GM08714 (cell line): ENCODE measurements around the gene SALL3.
"Not testable (repeated sequence)": the region's sequence is repeated elsewhere in the genome, so short reads cannot be mapped to it uniquely, and the experiment has no call there.

ENCODE experiments used
- H3K4me3 ChIP-seq: fragments of 200-500 bp; sonication (Bioruptor generic); 2 replicates; pipeline ENCODE4 v1.5.1; 2014; ENCODE audit warnings: mild to moderate bottlenecking, low read length, inconsistent platforms
- ZNF274 ChIP-seq: IDR thresholded peaks from 2 replicates; pipeline ENCODE4 v1.6.1; 2012; ENCODE audit warnings: mild to moderate bottlenecking, low read depth, low read length

SALL3 gene

DNA sequence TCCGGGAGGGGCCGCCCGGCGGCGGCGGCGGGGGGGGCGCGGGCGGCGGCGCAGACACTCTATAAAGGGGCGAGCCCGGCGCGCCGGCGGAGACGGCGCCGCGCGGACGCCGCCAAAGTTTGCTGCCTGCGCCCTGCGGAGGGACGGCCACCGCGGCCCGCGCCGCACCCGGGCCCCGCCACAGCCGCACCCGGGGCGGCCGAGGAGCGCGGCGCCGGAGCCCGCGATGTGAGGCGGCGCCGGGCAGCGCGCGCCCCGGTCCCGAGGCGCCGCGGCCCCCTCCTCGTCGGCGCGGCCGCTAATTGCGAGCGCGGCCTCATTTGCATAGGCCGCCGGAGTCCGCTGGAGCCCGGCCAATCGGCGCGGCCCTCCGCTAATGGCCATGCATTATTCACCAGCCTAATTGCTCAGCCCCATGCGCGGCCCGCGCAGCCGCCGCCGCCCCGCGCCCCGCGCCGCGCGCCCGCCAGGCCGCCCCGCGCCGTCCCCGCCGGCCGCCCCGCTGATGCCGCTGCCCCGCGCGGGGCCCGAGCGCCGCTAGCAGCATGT, at the start of gene SALL3:
Gene SALL3, plus strand, starts transcription at position 89 of the 549 bp plus-strand sequence. Its CDS starts 457 bp downstream, at position 546.
- no peak for TF ChIP-seq ZNF274
- H3K4me3 ChIP-seq = no peak within 1 kb of the TSS

DNA sequence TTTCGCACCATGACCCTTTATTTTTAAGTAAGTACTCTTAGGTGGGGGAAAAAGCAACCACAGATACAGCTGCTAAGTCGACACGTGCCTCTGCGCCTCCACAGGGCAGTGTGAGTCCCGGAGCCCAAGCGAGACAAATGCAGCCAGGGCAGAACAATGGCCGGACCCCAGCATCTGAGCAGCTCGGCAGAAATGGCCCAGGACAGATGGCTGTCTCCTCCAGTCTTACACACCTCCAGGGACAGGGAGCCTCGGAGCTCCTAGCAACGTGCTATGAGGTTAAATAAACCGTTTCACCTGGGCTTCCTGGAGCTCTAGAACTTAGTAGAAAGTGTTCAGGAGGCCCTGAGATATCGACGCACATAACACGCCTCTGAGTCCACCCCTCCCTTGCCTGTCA, 47.3 kb upstream of the SALL3 start:
- no peak for TF ChIP-seq ZNF274
- H3K4me3 ChIP-seq = no peak overlapping the region

DNA sequence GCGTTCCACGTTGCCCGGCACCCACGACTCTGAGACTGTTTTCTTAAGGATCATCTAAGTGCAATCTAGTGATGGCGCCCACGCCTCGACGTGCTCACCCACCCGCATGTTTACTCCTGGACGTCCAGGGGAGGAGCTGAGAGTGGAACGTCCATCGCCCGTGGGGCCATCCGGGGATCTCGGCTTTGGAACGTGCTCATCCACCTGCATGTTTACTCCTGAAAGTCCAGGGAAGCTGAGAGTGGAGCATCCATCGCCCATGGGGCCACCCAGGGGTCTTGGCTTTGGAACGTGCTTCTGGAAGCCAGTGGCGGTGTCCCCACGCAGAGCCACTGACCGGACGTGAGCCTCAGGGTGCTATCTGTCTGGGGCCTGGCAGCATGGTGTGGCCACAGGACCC, 45.6 kb upstream of the SALL3 start:
- no peak overlapping the region for H3K4me3 ChIP-seq
- TF ChIP-seq ZNF274 = no peak

DNA sequence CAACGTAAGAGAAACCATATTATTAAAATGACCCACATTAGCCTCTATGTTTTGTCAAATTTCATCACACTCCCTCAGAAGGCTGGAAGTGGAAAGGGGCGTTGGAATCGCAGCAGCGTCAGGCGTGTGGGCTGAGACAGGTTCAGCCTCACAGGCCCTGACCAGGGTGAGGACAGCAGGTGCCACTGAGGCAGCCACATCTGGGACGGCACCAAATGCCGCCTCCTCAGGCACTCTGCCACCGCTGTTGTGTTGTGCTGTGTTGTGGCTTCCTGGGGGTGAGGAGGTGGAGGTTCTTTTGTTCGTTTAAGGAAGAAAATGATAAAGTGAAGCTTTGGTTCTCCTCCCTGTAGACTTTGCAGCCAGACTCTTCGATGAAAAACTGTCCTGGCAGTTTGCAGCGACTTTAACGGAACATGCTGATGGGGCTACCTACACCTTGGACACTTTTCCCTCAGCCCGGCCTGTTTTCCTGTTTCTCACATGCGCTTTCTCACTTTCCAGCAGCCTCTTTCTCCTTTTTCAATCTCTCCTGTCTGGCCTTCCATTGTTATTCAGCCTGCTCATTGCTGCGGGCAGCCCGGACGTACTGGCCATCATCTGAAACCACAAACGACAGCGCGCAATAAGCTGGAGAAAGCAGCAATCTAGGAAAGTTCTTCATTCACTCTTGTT, 44.9 kb upstream of the SALL3 start:
- H3K4me3 ChIP-seq = no peak overlapping the region
- no peak for TF ChIP-seq ZNF274

DNA sequence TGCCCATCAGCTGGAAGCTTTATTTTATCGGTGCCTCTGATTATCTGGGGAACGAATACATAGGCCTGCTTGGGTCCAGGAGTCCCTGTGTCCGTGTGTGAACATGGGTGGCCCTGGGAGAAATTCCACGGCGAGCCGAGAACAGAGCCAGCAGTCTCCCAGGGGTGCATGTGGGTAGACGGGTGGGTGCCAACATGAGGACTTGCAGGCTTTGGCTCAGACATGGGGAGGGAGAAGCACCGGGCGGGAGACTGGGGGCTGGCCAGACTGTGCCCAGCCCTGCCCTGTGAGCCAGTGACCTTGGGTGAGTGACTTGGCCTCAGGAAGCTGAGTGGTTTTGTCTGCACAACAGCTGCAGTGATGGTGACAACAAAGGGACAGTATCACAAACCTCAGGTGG, 44.2 kb upstream of the SALL3 start:
- H3K4me3 ChIP-seq = no peak overlapping the region
- no peak for TF ChIP-seq ZNF274

DNA sequence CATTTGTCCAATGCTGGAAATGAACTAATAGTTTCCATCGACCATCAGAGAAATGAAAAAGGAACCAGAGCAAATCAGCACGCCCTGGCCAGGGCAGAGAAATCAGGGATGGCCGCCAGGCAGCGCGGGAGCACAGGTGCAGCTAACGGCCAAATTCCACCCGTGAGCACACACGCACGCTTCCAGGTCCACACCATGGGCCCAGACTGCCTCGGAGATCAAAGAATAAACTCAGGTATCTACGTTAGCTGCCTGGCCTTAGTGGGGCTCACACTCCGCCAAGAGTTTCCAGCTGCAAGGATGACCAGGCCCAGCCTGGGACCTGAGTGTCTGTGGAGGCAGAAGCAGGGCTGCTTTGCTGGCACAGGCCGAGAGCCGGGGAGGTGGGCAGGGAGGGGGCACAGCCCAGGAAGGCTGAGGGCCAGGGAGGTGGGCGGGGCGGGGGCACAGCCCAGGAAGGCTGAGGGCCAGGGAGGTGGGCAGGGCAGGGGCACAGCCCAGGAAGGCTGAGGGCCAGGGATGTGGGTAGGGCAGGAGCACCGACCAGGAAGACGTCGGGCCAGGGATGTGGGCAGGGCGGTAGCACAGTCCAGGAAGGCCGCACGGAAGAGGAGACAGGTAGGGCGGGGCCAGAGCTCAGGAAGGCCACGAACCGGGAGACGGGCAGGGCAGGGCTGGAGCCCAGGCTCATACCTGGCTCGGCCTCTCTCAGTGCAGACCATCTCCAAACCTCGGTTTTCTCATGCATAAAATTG, 43.2 kb upstream of the SALL3 start:
- H3K4me3 ChIP-seq = no peak overlapping the region
- no peak for TF ChIP-seq ZNF274

DNA sequence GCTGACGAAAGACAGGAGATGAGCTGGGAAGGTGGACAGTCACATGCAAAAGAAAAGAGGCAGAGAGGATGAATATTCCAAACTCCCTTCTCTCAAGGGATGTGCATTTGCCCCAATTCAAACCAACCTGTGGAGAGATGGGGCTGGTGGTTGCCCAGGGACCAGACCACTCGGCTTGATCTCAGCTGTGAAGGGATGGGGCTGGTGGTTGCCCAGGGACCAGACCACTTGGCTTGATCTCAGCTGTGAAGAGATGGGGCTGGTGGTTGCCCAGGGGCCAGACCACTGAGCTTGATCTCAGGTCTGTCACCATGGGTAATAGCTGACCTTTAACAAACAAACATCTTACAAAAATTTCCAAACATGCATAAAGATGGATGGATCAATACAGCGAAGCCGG, 42.5 kb upstream of the SALL3 start:
- no peak overlapping the region for H3K4me3 ChIP-seq
- TF ChIP-seq ZNF274 = no peak

DNA sequence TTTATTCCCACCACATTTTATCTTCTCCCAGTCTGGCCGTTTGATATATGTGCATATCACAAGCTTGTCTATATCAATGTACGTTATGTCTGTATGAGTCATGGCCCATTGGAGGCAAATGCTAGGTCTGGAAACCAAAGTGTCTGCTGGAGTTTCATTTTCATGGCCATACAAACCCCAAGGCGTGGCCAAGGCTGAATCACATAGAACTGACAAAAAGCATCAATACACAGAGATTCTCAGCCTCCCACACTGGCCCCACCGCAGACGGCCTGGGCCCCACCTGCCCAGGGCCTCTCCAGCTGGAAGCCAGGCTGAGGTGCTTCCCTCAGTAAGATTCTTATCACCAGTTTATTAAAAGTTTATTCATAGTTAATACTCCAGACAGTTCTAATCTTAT, 40.5 kb upstream of the SALL3 start:
- no peak overlapping the region for H3K4me3 ChIP-seq
- TF ChIP-seq ZNF274 = no peak

DNA sequence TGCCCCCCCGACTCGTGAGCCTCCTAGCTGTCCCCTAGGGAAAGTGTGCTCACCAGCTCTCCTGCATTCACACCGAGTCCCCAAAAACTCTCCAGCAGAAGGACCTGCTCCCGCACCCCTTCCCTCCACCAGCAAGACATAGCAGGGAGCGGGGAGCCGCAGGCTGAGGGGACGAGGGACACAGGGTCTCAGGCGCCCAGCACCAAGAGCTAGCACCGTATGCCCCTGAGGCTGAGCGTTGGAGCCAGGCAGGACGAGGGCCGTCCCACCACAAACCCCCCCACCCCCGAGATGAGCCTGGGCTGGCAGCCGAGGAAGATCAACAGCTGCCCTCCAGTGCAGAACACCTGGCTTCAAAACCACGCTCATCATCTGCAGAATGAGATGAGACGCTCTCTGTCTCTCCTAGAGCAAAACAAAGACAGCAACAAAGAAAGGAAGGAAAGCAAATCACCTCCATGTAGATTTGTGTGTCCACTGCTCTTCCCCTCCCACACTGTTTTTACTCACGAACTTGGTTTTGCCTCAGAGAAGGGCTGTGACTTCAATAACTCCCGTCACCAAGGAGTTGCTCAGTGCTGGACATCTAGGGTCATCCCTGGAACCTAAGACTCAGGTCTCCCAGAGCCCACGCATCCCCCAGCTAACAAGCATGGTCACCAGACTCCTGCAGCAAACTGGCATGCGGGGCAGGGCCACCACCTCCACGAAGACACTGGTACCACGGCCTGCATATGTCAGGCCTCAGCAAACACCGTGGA, 39.7 kb upstream of the SALL3 start:
- no peak for TF ChIP-seq ZNF274

DNA sequence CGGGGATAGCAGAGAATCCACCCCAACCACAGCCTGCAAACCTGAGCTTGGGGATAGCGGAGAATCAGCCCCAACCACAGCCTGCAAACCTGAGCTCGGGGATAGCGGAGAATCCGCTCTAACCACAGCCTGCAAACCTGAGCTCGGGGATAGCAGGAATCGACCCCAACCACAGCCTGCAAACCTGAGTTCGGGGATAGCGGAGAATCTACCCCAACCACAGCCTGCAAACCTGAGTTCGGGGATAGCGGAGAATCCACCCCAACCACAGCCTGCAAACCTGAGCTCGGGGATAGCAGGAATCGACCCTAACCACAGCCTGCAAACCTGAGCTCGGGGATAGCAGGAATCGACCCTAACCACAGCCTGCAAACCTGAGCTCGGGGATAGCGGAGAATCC, 37.4 kb upstream of the SALL3 start:
- not testable (repeated sequence) for H3K4me3 ChIP-seq

More for the DNA sequence above, 39.7 kb upstream of the SALL3 start:
- no peak overlapping the region for H3K4me3 ChIP-seq

DNA sequence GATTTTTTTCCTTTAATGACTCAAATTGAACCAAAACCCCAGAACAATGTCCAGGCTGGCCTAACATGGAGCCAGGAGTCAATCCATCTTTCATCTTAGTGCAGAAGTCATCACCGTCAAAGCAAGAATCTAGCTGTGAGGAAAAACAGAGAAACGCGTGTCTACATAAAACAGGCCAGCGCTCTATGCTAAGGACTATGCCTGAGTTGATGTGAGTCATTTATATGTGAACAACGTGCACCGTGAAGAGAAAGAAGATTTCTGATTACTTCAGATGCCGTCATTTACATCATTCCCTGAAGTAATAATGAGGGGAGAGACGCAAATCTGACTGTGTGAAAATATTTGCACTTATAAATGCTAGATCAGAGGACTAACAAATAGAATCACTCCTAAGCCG, 34.0 kb upstream of the SALL3 start:
- TF ChIP-seq ZNF274 = no peak

DNA sequence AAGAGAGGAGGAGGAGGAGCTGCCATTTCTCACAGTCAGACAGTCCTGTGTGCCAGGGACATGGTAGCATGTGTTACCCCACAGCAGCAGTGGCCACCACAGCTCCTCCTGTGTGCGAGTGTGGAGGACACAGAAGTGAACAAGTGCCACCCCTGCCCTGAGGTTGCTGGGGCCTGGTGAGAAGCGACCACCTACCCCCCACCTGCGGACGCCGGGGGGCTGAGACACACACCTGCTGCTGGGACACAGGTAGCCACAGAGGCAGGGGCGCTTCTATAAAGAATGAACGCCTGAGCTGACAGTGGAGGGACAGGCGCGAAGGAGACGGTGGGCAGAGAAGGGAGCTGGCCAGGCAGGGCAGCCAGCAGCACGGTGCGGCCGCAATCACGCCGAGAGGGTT, 32.3 kb upstream of the SALL3 start:
- H3K4me3 ChIP-seq = no peak overlapping the region
- TF ChIP-seq ZNF274 = no peak

More for the DNA sequence above, 34.0 kb upstream of the SALL3 start:
- H3K4me3 ChIP-seq = no peak overlapping the region

DNA sequence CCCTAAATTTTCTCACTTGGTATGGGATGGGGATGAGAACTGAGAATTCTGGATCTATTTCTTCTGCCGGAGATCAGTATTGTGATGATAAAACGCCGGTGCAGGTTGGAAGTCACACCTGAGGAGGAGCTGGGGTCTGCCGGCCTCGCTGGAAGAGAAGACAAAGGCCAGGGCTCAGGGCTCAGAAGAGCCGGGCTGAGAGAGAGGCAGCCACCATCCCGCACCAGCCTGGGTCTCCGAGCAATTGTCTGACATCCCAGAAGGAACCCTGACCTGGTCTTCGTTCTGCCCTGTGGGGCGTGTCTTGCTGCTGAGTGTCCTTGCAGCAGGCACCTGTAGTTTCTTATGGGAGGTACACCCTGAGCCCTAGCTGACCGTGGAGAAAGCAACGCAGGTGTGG, 31.4 kb upstream of the SALL3 start:
- TF ChIP-seq ZNF274 = no peak
- no peak overlapping the region for H3K4me3 ChIP-seq

DNA sequence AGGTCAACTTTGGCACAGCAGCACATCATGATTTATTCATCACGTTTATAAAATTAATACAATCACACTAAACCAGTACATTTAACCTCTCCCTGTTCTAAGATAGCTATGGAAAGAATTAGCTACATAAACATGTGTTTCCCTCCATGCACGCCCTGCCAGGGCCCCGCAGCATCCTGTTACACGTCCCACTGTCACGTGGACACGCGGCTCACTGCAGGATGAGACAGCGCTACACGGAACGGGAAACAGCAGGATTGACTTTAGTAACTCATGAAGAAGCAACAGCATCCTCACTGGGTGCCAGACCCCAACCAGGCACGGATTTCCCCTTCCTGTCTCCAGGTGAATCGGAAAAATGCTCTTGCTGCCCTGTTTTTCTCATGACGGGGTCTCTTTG, 30.9 kb upstream of the SALL3 start:
- no peak overlapping the region for H3K4me3 ChIP-seq
- no peak for TF ChIP-seq ZNF274
